IPS-NIHi7 (cell line): ENCODE data around the gene SOCS3.

ENCODE experiments used
- DNase-seq: peaks from one replicate; pipeline ENCODE4 v3.0.0; 2012; ENCODE audit warnings: mixed read lengths; ENCODE audit errors: extremely low spot score

The SOCS3 gene

GRCh38 chr17:78367193-78367592 is 7.3 kb upstream of the SOCS3 start:
- DNase-seq = no peak

- DNase-seq = no peak
Measured at GRCh38 chr17:78366109-78366848, 6.4 kb upstream of the SOCS3 start.

DNA sequence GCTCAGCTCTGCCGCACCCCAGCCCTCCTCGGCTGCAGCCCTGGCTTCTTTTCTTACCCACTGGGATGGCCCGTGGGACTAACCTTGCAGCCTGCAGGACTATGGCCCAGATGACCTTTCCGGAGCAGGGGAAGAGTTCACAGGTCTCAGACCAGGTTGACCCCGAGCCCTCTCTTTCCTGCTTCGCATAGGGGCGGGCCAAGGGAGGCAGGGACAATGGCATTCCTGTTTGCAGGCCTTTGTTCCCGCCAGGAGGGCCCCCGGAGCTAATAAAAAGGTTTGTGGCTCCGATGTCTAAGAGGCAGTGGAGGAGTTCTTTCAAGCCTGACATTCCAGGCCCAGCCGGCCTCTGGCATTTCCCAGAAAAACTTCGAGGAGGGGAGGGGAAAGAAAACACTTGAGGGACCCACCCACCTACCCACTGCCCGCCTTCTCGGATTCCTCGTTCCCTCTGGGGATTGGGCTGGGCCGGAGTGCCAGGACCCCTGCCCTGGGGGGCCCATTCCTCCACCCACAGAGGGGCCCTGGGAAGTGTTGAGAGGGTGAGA is 5.8 kb upstream of the SOCS3 start:
- DNase-seq = peak; percentile 76

DNA sequence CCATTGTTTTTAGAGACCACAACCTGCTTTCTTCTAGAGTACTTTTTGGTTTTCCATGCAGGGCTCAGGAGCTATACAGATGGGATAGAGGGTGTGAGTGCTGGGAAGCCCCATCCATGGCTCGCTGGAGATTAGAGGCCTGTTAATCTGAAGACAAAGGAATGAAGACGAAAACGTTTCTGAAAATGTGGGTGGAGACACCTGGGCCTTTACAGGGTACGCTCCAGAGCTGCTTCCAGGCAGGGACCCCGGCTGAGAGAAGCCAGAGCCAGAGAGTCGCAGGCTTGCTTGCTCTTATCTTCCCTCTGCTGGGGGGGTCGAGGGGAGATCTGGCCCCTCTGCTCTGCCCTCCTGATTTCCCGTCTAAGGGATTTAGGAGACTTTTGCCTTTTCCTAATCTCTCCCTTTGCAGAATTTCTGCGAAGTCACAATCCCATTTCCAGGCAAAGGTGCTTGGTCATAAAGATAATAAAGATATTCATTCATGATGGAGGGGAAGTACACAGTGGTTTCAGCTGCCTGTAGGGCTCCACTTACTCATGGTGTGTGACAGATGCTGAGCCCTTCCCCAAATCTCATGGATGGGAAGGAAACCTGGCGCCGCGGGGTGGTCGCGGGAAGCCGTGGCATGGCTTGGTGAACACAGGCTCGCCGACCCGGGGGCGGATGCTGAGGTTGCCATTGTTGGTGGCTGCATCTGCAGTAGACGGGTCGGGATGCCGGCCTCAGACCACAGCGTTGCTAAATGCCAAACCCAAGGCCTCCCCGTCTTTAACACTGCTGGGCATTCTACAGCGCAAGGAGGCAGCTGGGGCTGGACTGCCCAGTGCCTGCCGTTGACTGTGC is 4.8 kb upstream of the SOCS3 start:
- DNase-seq = no peak

GRCh38 chr17:78362671-78363070 is 2.8 kb upstream of the SOCS3 start:
- DNase-seq = no peak

DNA sequence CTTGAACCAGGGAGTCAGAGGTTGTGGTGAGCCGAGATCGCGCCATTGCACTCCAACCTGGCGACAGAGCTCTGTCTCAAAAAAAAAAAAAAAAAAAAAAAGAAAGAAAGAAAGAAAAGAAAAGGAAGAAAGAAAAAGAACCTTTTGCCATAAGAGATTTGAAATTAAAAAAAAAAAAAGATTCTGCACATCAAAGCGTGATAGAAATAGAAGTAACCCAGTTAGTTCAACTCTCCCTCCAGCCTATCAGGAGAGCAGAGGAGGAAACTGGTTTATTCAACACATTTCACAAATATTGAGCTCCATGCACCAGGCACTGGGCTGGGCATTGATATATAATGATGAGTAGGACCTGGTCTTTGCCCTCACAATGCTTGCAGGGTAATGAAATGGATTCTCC is 2.4 kb upstream of the SOCS3 start:
- DNase-seq = no peak

DNA sequence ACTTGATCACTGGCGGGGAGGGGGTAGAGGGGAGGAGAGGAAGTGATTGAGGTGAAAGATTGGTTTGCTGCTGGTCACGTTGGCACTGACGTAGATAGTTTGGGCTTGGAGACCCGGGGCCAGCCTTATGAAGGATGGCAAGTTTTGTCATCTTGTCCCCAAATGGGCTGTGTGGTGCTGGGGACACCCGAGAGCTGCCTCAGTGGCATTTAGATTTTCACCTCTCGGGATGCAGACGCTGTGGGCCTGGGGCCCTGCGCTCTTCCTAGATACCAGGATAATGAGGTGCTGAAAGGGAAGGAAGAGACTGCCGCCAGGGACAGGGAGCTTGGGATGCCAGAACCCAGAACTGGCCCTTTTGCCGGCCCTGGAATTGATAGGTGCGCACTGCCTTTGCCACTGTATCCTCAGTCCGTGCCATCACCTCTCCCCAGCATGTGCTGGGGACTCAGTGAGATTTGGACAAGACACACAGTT is 1.4 kb upstream of the SOCS3 start:
- DNase-seq = no peak

- DNase-seq = peak; percentile 87
Measured at GRCh38 chr17:78360371-78361224, 721 bp upstream of the SOCS3 start.

DNA sequence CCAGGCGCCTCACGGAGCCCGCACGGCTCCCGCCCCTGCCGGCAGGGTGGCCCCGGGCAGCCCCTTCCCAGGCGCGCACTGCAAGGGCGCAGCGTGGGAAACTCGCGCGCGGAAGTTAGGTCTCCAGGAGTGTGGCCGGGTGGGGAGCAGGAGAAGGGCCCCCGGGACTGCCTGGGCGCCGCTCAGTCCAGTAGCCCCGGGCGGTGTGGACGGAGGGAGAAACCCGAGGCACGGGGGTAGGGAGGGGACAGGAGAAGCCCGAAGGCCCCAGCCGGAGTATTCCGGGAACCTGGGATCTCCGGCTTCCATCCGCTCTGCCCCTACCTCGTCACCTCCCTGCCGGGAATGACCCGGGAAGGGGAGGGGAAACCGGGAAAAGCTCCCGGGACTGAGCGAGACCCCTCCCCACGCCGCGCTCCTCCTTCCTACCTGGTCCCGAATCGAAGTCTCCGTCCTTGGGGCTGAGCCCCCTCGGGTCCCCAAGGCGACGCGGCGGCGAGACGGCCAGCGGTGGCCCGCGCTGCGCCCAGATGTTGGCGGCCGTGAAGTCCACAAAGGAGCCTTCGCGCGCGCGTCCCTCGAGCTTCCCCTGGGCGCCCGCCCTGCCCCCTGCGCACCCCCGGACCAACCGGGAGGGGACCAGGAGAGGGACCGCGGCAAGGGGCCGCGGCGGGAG is 418 bp downstream of the SOCS3 start:
- DNase-seq = no peak

DNA sequence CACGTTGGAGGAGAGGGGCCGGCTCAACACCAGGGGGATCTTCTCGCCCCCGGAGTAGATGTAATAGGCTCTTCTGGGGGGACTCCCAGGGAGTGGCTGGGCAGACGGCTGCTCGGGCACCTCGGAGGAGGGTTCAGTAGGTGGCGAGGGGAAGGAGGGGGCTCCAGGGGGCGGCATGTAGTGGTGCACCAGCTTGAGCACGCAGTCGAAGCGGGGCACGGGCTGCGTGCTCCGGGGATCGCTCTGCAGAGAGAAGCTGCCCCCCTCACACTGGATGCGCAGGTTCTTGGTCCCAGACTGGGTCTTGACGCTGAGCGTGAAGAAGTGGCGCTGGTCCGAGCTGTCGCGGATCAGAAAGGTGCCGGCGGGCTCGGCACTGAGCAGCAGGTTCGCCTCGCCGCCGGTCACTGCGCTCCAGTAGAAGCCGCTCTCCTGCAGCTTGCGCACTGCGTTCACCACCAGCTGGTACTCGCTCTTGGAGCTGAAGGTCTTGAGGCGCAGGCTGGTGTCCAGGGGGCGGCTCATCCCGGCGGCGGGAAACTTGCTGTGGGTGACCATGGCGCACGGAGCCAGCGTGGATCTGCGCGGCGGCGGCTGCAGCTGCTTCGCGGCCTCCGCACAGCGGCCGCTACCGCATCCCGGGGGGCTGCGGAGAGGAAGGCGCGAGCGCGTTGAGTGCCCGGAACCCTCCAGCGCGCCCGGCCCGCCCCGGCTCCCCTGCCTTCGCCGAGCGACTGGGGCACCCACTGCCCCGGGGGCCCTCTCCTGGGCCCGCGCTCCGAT is 1.1 kb downstream of the SOCS3 start:
- no peak for DNase-seq

DNA sequence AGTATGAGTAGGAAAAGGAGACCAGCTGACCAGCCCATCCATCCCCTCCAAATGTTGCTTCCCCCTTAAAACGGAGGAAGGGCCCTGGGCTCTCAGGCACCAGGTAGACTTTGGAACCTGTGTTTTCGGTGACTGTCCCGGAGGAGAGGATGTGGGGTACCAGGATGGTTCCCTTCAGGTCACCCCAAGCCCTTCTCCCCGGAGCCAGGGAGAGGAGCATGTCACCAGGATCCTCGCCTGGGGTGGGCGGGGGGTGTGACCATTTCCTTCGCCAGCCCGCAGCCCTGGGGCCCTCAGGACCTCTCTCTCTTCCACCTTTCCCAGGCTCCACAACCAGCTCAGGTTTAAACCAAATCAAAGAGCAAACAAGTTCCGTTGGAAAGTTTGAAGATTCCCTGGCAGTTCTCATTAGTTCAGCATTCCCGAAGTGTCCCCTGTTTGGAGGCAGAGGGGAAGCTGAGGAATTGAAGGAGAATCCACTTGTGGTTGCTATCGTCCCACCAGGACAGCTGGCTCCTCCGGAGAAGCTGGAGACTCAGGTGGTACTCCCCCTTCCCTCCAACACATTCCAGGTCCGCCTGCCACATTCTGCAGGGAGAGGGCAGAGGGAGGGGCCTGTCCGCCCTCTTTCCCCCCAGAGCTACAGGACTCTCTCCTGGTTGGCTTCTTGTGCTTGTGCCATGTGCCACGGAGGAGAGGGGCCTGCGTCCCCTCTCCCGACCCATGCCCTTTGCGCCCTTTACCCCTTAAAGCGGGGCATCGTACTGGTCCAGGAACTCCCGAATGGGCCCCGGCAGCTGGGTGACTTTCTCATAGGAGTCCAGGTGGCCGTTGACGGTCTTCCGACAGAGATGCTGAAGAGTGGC is 2.0 kb downstream of the SOCS3 start:
- no peak for DNase-seq

DNA sequence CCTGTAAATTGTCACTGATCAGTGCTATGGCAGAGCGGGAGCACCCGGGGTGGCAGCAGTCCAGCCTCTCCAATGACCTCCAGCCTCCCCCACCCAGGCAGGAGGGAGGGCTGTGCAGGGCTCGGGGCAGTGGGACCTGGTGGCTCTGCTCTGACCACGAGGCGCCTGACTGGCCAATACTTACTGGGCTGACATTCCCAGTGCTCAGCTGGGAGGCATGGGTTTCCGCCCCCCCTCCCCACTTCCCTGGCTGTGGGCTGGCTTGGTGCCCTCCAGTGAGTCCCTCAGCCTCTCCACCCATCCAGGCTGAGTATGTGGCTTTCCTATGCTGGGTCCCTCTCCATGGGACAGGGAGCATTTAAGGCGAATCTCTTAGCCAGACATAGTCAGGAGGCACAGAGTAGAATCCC is 2.7 kb downstream of the SOCS3 start:
- no peak for DNase-seq

DNA sequence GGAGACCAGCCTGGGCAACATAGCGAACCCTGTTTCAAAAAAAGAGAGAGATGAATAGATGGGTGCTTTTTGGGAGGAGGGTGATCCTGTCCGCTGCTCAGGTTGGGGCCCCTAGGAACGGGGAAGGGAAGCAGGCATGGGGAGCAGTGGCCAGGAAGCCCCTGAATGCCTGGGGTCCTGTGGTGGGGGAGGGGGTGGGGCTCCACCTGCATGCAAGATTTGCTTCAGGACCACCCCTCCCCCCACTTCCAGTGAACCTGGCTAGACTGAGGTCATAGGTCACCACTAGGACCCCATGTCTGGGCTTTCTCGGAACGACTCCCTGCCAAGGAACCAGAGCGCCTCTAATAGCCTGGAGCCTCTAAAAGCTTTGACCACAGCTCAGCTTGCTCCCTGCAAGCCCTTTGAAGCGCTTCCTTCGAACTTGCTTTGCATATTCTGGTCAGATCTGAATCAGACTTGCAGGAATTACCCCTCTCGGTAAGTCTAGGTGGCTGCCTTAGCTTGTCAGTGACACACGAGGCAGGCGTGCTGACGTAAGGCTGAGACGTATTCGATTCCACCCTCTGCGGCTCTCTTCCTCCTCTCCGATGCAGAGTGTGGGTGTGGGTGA is 3.7 kb downstream of the SOCS3 start:
- no peak for DNase-seq

DNA sequence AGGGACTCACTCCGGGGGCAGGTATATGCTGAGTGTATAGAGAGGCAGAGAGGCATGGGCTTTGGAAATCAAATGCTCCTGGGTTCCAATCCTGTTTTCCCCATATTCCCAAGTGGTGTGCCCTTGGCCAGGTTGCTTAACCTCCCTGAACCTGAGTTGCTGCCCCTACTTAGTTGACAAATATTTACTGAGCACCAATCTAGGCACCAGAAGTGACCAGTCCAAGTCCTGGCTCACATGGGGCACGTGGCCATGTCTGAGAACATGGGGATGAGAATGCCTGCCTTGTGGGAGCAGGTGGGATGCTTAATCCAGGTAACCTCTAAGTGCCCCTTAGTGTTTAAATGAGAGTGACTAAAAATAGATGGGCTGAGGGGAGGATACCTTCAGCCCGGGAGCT is 4.2 kb downstream of the SOCS3 start:
- no peak for DNase-seq

DNA sequence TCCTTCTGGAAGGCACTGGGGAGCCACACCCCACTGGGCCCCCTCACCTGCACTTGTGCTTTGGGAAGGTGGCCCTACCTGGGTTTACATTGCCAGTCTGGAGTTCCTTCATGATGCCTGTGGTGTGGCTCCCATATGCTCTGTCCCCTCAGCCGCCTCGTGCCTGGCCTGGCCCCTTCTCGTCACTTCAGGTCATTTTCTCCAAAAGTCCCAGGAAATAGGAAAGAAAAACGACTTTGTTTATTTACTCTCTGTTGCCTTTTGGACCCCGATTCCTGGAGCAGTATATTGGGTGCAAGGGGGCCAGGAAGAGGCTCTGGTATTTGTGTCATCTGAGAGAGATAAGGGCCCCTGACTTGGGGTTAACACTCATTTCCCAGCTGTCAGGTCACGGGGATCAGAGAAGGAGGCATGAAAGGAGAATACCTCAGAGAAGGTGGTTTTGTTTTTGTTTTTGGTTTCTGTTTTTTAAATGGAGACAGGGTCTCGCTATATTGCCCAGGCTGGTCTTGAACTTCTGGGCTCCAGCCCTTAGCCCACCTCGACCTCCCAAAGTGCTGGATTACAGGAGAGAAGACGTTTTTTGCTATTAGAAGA is 4.7 kb downstream of the SOCS3 start:
- DNase-seq = no peak

GRCh38 chr17:78353834-78354233 is 6.0 kb downstream of the SOCS3 start:
- no peak for DNase-seq

GRCh38 chr17:78351449-78352006 is 8.3 kb downstream of the SOCS3 start:
- DNase-seq = no peak
